Fibroblast of skin of scalp (primary cell): ENCODE results near the gene PEAK3.
"Not testable (repeated sequence)": the region's sequence is repeated elsewhere in the genome, so short reads cannot be mapped to it uniquely, and the experiment has no call there.

Source experiments
- DNase-seq: peaks from one replicate; pipeline ENCODE4 v3.0.0-alpha.2; 2013

Gene PEAK3

GRCh38 chr19:2288818-2289713 lies 7.1 kb upstream of the PEAK3 start:
- DNase-seq = no peak

- DNase-seq = no peak
Measured at GRCh38 chr19:2288338-2288817, 6.4 kb upstream of the PEAK3 start.

- DNase-seq = no peak
Measured at GRCh38 chr19:2287585-2288337, 5.8 kb upstream of the PEAK3 start.

- no peak for DNase-seq
Measured at GRCh38 chr19:2286402-2287140, 4.6 kb upstream of the PEAK3 start.

- no peak for DNase-seq
Measured at GRCh38 chr19:2283835-2284507, 2.0 kb upstream of the PEAK3 start.

- no peak for DNase-seq
Measured at GRCh38 chr19:2282862-2283237, 875 bp upstream of the PEAK3 start.

GRCh38 chr19:2281265-2282061 lies 512 bp downstream of the PEAK3 start:
- DNase-seq = not testable (repeated sequence)

- no peak for DNase-seq
Measured at GRCh38 chr19:2280633-2281264, 1.2 kb downstream of the PEAK3 start.

- DNase-seq = no peak
Measured at GRCh38 chr19:2278459-2279158, 3.4 kb downstream of the PEAK3 start.

GRCh38 chr19:2277138-2277537 lies 4.8 kb downstream of the PEAK3 start:
- DNase-seq = no peak

- DNase-seq = no peak
Measured at GRCh38 chr19:2276429-2276986, 5.5 kb downstream of the PEAK3 start.

- DNase-seq = no peak
Measured at GRCh38 chr19:2275588-2276428, 6.2 kb downstream of the PEAK3 start.

- peak; percentile 75 for DNase-seq
Measured at GRCh38 chr19:2274931-2275535, 6.9 kb downstream of the PEAK3 start.

- no peak for DNase-seq
Measured at GRCh38 chr19:2274185-2274711, 7.7 kb downstream of the PEAK3 start.

GRCh38 chr19:2273356-2274184 lies 8.4 kb downstream of the PEAK3 start:
- DNase-seq = peak; percentile 83

- peak; percentile 84 for DNase-seq
Measured at GRCh38 chr19:2271234-2272103, 10.5 kb downstream of the PEAK3 start.
